Activated CD8-positive, alpha-beta memory T cell treated with anti-CD3 and anti-CD28 coated beads, Interleukin-2, amount 10 ng/mL, durations not matched to agents 7 days and 5 days (primary cell): ENCODE measurements around the gene HSD17B4. TPM values are rescaled to one million over a fixed set of nuclear protein-coding genes. Genes with fewer than 3 reads are reported as not detected.

Source experiments
- ATAC-seq: fragments of 150-1000 bp; cut with Tn5 transposase; one replicate; pipeline ENCODE4 v1.10.0; 2021; ENCODE audit warnings: moderate library complexity
- CTCF ChIA-PET: fragments of 350-600 bp; sonication (Branson Sonifier 250); formaldehyde crosslinking; loops from one replicate; lab custom pipeline; 2021; ENCODE audit warnings: antibody characterized with exemption; lab: Charles Lee
- DNase-seq: peaks from one replicate; pipeline ENCODE4 v3.0.0-alpha.2; 2020
- H3K27ac Mint-ChIP-seq: one replicate; pipeline ENCODE4 v1.8.0; 2021; ENCODE audit warnings: mild to moderate bottlenecking, mixed read lengths
- H3K27me3 Mint-ChIP-seq: one replicate; pipeline ENCODE4 v1.8.0; 2021; ENCODE audit warnings: mixed read lengths
- H3K36me3 Mint-ChIP-seq: one replicate; pipeline ENCODE4 v1.8.0; 2021; ENCODE audit warnings: mild to moderate bottlenecking, mixed read lengths
- H3K4me1 Mint-ChIP-seq: one replicate; pipeline ENCODE4 v1.8.0; 2021; ENCODE audit warnings: mixed read lengths
- H3K4me3 Mint-ChIP-seq: one replicate; pipeline ENCODE4 v1.8.0; 2021; ENCODE audit warnings: mild to moderate bottlenecking, moderate library complexity, mixed read lengths
- H3K9me3 Mint-ChIP-seq: one replicate; pipeline ENCODE4 v1.8.0; 2022; ENCODE audit warnings: low read depth, mixed read lengths
- total RNA-seq, 2 experiments: library from RNA; stranded (reverse); gene quantifications; one replicate each; pipeline ENCODE4 v1.2.3, GENCODE V29; 2021

HSD17B4 gene
- total RNA-seq, 2 experiments from 2014 or later, result 62.0 to 88.0 TPM

DNA sequence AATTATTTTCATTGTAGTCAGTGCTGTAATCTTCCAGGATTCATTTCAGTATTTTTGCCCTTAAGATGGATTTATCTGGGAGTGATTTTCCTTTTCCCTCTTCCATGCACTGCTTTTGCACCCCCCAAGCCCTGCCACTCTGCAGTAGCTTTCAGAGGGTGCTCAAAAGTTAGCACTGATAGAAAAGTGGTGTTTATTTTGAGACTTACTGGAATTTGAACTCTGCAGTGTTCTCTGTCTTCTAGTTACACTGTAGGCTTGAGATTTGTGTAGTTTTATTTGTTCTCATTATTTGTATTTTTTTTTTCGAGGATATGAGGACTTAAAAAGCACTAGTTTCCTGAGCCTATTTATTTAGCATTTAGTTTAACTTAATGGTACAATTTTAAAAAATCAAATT lies 70.5 kb downstream of the HSD17B4 start:
- H3K4me3 Mint-ChIP-seq, result no peak overlapping the region
- ATAC-seq, result no peak
- no peaks in the 10 kb centered on the region for H3K27me3 Mint-ChIP-seq
- H3K4me1 Mint-ChIP-seq, result no peaks in the 10 kb centered on the region
- H3K36me3 Mint-ChIP-seq, result peaks cover 15% of the 10 kb centered on the region
- CTCF ChIA-PET, result no interaction called here
- no peaks in the 10 kb centered on the region for H3K9me3 Mint-ChIP-seq
- H3K27ac Mint-ChIP-seq, result no peak overlapping the region
- DNase-seq, result no peak

DNA sequence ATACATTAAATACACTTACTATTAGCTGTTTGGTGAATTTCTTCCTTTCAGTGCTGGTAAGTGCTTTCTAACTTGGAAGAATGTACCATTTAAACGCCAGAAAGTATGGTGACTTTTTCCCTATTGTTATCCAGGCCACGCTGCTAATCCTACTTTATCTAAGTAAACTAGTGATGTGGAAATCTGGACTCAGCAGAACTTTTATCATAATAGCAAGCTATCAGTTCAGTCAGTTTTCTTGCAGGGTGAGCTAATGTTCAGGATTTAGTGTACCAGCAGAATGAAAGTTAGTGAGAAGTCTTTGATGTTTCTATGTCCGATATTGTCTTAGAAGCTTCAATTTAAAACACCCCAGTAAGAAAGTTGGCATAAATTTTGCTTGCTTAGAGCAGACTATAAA lies 72.2 kb downstream of the HSD17B4 start:
- Mint-ChIP-seq H3K9me3 (no peaks in the 10 kb centered on the region), H3K27me3 (no peaks in the 10 kb centered on the region), H3K4me3 (no peak overlapping the region), H3K36me3 (peaks cover 14% of the 10 kb centered on the region), H3K27ac (no peak overlapping the region), H3K4me1 (no peaks in the 10 kb centered on the region)
- no peak for ATAC-seq
- CTCF ChIA-PET, result interaction anchor here (1.0 kb wide), 1 partner anchor 10 kb away, joined by 3 read pairs; no protein-coding TSS in a partner anchor
- no peak for DNase-seq

DNA sequence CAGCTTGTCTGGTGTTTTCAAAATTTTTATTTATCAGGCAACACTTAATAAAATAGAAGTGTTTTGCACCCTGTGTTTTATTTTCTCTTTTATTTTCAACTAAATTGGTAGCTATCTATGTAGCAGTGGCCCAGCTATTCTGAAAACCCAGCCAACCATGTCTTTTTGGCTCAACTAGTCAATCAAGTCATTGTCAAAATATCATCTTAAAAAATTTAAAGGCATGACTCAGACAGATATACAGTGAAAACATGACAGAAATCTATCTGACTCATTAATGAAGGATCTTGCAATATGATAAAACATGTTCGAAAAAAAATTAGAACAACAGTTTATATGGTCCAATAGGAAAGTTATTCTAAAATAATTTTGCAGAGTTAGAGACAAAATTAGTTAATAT lies 75.1 kb downstream of the HSD17B4 start:
- Mint-ChIP-seq H3K4me3 (no peak overlapping the region), H3K9me3 (no peaks in the 10 kb centered on the region), H3K36me3 (peaks cover 6% of the 10 kb centered on the region), H3K4me1 (no peaks in the 10 kb centered on the region), H3K27ac (no peak overlapping the region), H3K27me3 (no peaks in the 10 kb centered on the region)
- CTCF ChIA-PET, result no interaction called here
- ATAC-seq (no peak), DNase-seq (no peak)

DNA sequence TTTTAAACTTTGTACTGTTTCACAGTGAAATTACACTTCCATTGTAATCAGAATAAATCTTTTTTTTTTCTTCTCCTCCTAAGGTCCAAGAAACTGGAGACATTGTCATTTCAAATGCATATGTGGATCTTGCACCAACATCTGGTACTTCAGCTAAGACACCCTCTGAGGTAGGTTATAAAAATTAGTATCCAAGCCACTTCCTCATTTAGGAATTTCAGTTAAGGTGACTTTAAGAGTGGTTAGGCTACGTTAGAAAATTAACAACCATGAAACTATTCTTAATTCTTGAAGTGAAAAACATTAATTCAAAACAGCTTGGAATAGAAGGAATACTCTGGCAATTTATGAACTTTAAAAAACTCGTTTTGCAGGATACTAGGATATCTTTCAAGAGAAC lies 77.5 kb downstream of the HSD17B4 start:
- ATAC-seq (no peak), DNase-seq (no peak)
- Mint-ChIP-seq H3K4me3 (no peak overlapping the region), H3K27me3 (no peaks in the 10 kb centered on the region), H3K9me3 (no peaks in the 10 kb centered on the region), H3K36me3 (peaks cover 7% of the 10 kb centered on the region), H3K4me1 (no peaks in the 10 kb centered on the region), H3K27ac (no peak overlapping the region)
- CTCF ChIA-PET, result no interaction called here

DNA sequence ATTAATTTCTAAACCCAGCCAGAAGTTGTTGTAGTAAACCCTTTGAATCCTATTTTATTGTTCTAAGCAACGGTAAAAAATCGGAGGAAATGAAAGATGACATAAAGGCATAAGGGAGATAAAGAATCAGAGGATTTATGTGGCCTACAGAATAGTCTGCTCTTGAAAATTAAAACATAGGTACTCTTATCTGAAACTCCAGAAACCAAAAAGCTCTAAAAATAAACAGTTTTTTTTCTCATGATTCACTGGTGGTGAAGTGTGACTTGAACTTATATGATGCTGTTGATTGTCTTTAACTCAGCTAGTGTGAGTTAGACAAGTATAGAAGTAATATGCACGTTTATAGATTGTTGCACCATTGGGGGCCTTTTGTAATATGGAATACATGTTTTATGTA lies 80.3 kb downstream of the HSD17B4 start:
- DNase-seq (no peak), ATAC-seq (no peak)
- Mint-ChIP-seq H3K9me3 (no peaks in the 10 kb centered on the region), H3K36me3 (peaks cover 6% of the 10 kb centered on the region), H3K27me3 (no peaks in the 10 kb centered on the region), H3K4me1 (peaks cover 3% of the 10 kb centered on the region), H3K4me3 (no peak overlapping the region), H3K27ac (no peak overlapping the region)
- CTCF ChIA-PET, result no interaction called here

DNA sequence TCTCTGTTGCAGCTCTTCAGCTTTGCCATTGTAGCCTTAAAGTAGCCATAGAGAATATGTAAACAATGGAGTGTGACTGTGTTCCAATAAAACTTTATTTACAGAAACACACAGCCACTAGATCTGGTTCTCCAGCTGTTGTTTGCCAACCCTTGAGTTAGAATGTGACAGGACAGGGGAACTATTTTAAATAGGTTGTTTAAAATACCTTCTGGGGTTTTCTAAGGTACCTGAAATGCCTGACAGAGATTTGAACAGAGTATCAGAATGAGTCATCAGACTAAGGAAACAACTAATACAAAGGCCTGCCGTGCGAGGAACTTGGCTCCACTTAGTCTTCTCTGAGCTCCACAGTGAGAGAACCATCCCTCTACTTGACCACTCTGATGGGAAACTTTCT lies 85.4 kb downstream of the HSD17B4 start:
- Mint-ChIP-seq H3K27me3 (no peaks in the 10 kb centered on the region), H3K9me3 (no peaks in the 10 kb centered on the region), H3K27ac (no peak overlapping the region), H3K36me3 (peaks cover 5% of the 10 kb centered on the region), H3K4me3 (no peak overlapping the region), H3K4me1 (peaks cover 9% of the 10 kb centered on the region)
- CTCF ChIA-PET, result no interaction called here
- DNase-seq (no peak), ATAC-seq (peak; percentile 49)

DNA sequence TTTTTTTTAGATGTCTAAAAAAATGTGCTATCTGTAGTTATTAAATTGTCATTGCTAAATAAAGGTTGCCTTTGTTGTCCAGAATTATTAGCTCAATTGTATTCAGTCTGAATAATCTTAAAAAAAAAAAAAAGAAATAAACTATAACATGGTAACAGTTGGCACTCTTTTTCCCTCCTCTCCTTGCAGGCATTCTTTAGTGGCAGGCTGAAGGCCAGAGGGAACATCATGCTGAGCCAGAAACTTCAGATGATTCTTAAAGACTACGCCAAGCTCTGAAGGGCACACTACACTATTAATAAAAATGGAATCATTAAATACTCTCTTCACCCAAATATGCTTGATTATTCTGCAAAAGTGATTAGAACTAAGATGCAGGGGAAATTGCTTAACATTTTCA lies 89.4 kb downstream of the HSD17B4 start:
- H3K4me3 Mint-ChIP-seq, result no peak overlapping the region
- peaks cover 1% of the 10 kb centered on the region for H3K36me3 Mint-ChIP-seq
- no peaks in the 10 kb centered on the region for H3K27me3 Mint-ChIP-seq
- no peaks in the 10 kb centered on the region for H3K9me3 Mint-ChIP-seq
- CTCF ChIA-PET, result no interaction called here
- DNase-seq, result no peak
- H3K27ac Mint-ChIP-seq, result no peak overlapping the region
- no peak for ATAC-seq
- H3K4me1 Mint-ChIP-seq, result peaks cover 9% of the 10 kb centered on the region

DNA sequence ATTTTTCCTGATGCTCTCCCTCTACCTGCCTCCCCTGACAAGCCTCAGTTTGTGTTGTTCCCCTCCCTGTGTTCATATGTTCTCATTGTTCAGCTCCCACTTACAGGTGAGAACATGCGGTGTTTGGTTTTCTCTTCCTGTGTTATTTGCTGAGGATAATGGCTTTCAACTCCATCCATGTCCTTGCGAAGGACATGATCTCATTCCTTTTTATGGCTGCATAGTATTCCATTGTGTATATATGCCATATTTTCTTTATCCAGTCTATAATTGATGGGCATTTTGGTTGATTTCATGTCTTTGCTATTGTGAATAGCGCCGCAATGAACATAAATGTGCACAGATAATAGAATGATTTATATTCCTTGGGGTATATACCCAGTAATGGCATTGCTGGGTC lies 99.5 kb downstream of the HSD17B4 start:
- CTCF ChIA-PET, result no interaction called here
- no peaks in the 10 kb centered on the region for H3K36me3 Mint-ChIP-seq
- no peak overlapping the region for H3K4me3 Mint-ChIP-seq

DNA sequence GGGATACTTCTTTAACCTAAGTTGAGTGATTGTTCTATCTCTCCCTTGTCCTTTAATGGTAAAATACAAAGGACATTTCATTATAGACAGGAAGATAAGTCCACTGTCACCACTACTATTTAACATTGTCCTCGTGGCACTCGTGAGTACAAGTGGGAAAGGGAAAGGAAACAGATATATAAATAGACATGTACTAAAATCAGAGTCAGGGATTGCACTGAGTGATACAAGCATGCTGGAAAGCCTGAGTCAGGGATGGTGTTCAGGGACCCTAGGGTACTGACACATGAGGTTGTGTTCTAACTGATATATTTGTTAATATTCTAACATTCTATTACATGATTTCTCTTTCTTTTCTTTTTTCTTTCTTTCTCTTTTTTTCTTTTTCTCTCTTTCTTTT lies 102.3 kb downstream of the HSD17B4 start:
- no peak for DNase-seq
- CTCF ChIA-PET, result no interaction called here
- H3K36me3 Mint-ChIP-seq, result no peaks in the 10 kb centered on the region
- H3K4me1 Mint-ChIP-seq, result no peaks in the 10 kb centered on the region
- no peak overlapping the region for H3K4me3 Mint-ChIP-seq
- H3K9me3 Mint-ChIP-seq, result no peaks in the 10 kb centered on the region
- H3K27me3 Mint-ChIP-seq, result peaks cover 2% of the 10 kb centered on the region
- H3K27ac Mint-ChIP-seq, result no peak overlapping the region
- ATAC-seq, result no peak

More for the DNA sequence above, 99.5 kb downstream of the HSD17B4 start:
- H3K27ac Mint-ChIP-seq, result no peak overlapping the region
- DNase-seq (no peak), ATAC-seq (no peak)
- no peaks in the 10 kb centered on the region for H3K4me1 Mint-ChIP-seq
- H3K27me3 Mint-ChIP-seq, result no peaks in the 10 kb centered on the region
- no peaks in the 10 kb centered on the region for H3K9me3 Mint-ChIP-seq

DNA sequence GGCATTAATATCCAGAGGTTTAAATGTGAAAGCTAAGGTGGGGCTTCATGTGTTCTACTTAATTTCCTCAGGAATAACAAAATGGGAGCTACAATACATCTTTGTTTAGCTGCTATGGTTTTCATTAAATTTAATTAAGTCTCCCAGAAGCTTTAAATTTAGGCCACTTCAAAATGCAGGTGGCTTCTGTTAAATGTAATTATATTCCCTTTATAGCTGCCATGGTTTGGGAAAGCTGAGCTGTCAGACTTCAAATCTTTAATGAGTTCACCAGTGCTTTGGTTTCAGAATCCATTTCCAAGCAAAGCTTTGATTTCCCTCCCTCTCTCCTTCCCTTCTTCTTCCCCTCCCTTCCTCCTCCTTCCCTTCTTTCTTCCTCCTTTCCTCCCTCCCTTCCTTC lies 118.6 kb downstream of the HSD17B4 start:
- Mint-ChIP-seq H3K36me3 (no peaks in the 10 kb centered on the region), H3K4me3 (no peak overlapping the region), H3K9me3 (no peaks in the 10 kb centered on the region), H3K27me3 (peaks cover 3% of the 10 kb centered on the region), H3K4me1 (no peaks in the 10 kb centered on the region), H3K27ac (no peak overlapping the region)
- DNase-seq (no peak), ATAC-seq (no peak)
- CTCF ChIA-PET, result interaction anchor here (1.0 kb wide), 1 partner anchor 17 kb away, joined by 3 read pairs; no protein-coding TSS in a partner anchor

DNA sequence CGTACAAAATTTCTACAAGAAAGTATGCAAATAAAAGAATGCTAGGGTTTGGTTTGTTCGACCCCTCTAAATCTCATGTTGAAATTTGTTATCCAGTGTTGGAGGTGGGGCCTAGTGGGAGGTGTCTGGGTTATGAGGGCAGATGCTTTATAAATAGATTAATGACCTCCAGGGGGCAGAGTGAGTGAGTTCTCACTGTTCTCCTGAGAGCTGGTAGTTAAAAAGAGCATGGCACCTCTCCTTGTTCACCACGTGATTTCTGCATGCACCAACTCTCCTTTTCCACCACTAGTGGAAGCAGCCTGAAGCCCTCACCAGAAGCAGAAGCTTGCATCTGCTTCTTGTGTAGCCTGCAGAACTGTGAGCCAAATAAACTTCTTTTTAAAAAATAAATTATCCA lies 126.6 kb downstream of the HSD17B4 start:
- Mint-ChIP-seq H3K4me3 (no peak overlapping the region), H3K27ac (no peak overlapping the region), H3K9me3 (no peaks in the 10 kb centered on the region), H3K4me1 (no peaks in the 10 kb centered on the region), H3K36me3 (no peaks in the 10 kb centered on the region), H3K27me3 (peaks cover 3% of the 10 kb centered on the region)
- no peak for DNase-seq
- CTCF ChIA-PET, result no interaction called here
- peak; percentile 30 for ATAC-seq

DNA sequence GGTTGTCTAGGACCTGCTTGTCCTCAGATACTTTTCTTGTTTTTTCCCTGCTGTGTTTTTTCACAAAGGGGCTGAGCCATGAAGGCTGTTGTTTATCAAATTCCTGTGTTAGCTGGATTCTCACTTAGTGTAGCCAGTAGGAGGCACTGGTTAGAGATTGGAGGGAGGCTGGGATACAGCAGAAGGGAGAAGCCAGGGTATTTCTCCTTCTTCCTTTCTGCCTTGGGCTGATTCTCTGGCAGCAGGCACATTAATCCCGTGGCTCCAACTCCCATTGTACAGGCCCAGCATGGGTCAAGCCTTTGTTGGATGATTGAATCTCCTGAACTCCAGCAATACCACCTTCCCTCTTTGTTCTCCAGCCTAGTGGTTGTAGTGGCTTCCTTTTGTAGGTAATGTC lies 130.7 kb downstream of the HSD17B4 start:
- Mint-ChIP-seq H3K27ac (no peak overlapping the region), H3K4me1 (no peaks in the 10 kb centered on the region), H3K27me3 (peaks cover 3% of the 10 kb centered on the region), H3K36me3 (no peaks in the 10 kb centered on the region), H3K4me3 (no peak overlapping the region), H3K9me3 (no peaks in the 10 kb centered on the region)
- CTCF ChIA-PET, result no interaction called here
- DNase-seq, result no peak
- no peak for ATAC-seq

DNA sequence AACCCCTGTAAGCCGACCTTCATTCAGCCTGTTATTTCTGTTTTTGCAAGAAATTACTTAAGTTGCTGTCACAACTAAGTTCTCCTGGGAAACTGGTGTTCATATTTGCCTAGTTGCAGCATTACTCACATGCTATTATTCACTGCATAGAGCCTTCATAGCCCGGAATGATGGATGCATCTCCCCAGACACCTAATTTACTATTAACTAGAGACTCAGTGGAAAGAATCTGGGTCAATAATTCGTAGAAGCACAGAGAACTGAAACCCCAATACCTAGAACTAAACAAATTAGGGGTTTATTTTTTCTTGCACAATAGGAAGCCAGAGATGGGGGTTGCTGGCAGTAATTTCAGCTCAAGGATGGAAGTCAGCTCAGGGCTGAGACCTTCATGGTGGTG lies 131.4 kb downstream of the HSD17B4 start:
- Mint-ChIP-seq H3K27ac (no peak overlapping the region), H3K27me3 (peaks cover 3% of the 10 kb centered on the region), H3K4me1 (no peaks in the 10 kb centered on the region), H3K4me3 (no peak overlapping the region), H3K36me3 (no peaks in the 10 kb centered on the region), H3K9me3 (no peaks in the 10 kb centered on the region)
- no peak for ATAC-seq
- CTCF ChIA-PET, result no interaction called here
- DNase-seq, result no peak
